Frontal cortex (tissue), 4 donors: ENCODE measurements around the gene MED8. TPM values are rescaled to one million over a fixed set of nuclear protein-coding genes. Genes with fewer than 3 reads are reported as not detected.

Source experiments
- DNase-seq, 2 donors: peaks; one replicate each; pipeline ENCODE4 v3.0.0; 2012; ENCODE audit warnings: low spot score in 2 of 2
- FAIRE-seq: peaks from 2 replicates; lab custom pipeline; 2012; peaks lifted over from hg19 to GRCh38; lab: Jason Lieb, UNC
- total RNA-seq: library from RNA; depleted of rRNA; stranded (reverse); fragments of >200 nt; gene quantifications from one replicate; pipeline ENCODE4 v1.2.3, GENCODE V29; 2014
- donor health status: control.
- donor health status: control.
- donor health status: control.

The MED8 gene
- total RNA-seq, 1 donor from 2014 or later = 22.8 TPM

GRCh38 chr1:43345120-43345519 is 44.5 kb downstream of the MED8 start:
- no peak for FAIRE-seq

GRCh38 chr1:43344267-43344850 is 45.2 kb downstream of the MED8 start:
- FAIRE-seq (no peak), DNase-seq (no peak)

More at GRCh38 chr1:43345120-43345519, 44.5 kb downstream of the MED8 start:
- DNase-seq = no peak

- DNase-seq (no peak), FAIRE-seq (no peak)
Measured at GRCh38 chr1:43340559-43340958, 49.0 kb downstream of the MED8 start.

GRCh38 chr1:43339584-43340232 is 49.9 kb downstream of the MED8 start:
- DNase-seq (no peak), FAIRE-seq (no peak)

- no peak for FAIRE-seq
- DNase-seq = no peak
Measured at GRCh38 chr1:43338001-43338400, 51.6 kb downstream of the MED8 start.

GRCh38 chr1:43337588-43337987 is 52.0 kb downstream of the MED8 start, which contains the start of gene MPL:
Gene MPL (plus strand): TSS chr1:43337818. CDS start chr1:43337849, 31 bp downstream.
- FAIRE-seq = no peak
- DNase-seq = no peak

DNA sequence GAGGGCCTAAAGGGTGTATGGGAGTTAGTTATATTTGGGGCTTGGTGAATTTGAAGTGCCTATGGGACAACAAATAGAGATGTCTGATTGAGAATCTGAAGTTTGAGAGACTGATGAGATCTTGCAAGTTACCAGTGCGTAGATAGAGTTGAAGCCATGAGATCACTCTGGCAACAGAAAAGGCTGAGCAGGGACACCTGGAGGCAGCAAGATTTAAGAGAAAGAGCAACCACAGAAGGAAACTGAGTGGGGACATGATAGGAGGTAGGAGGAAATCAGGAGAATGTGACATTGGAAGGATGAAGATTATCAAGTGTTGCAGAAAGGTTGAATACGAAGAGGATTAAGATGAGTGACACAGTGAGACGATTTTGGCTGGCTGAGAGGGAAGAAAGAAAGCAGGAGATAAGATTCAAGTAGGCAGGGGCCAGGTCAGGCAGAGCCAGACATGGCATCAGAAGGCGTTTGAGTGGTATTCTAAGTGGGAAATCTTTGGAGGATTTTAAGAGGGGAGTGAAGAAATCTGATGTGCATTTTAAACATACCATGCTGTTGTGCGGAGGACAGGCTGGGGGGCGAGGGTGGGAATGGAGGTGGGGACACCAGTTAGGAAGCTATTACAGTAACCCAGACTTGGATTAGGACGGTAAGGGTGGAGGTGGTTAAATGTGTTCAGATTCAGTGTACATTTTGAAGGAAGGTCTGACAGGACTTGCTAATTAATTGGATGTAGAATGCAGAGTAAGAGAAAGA is 55.0 kb downstream of the MED8 start:
- FAIRE-seq (no peak), DNase-seq (no peak)

Other genes starting within 250 kb of the MED8 start
- 57.5 TPM for gene EBNA1BP2, start 217.5 kb downstream of the MED8 start, total RNA-seq
- gene CFAP57, start 217.5 kb downstream of the MED8 start, total RNA-seq = 0.82 TPM
- gene TMEM125, start 119.8 kb downstream of the MED8 start, total RNA-seq = 0.82 TPM
- not detected for gene C1orf210, start 104.2 kb downstream of the MED8 start, total RNA-seq
- 6.9 TPM for gene TIE1, start 88.8 kb downstream of the MED8 start, total RNA-seq
- gene MPL, start 52.0 kb downstream of the MED8 start, total RNA-seq = not detected
- gene CDC20, start 30.8 kb downstream of the MED8 start, total RNA-seq = 4.9 TPM
- gene ELOVL1, start 21.8 kb downstream of the MED8 start, total RNA-seq = 6.9 TPM
- 19.2 TPM for gene SZT2, start 99 bp upstream of the MED8 start, total RNA-seq
- gene HYI, start 64.1 kb upstream of the MED8 start, total RNA-seq = 27.3 TPM
- 39.1 TPM for gene PTPRF, start 141.1 kb upstream of the MED8 start, total RNA-seq